ENCODE measurements around the gene USP20.

USP20 gene

DNA sequence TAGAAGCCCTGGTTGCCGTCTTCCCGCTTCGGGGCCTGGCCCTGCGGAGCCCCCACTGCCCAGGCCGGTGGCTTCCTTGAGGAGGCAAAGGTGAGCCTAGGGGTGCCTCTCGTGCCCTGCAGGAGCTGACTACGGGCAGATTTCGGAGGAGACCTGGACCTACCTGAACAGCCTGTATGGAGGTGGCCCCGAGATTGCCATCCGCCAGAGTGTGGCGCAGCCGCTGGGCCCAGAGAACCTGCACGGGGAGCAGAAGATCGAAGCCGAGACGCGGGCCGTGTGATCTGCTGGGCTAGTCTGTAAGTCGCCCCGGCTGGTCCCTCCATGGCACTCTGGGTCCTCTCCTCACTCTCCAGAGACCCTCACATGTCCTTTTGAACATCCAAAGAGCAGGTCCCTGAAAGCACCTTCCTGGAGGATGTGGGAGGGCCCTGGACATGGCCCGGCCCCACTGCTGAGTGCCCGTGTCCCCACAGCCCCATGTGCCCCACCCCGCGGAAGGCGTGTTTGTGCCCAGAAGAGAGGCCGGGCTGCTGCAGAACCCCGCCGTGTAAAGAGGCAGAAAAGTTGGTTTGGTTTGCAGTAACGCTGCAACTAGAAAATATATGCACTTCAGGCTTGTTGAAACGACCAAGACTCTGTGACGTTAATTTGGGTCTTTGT is 44.9 kb downstream of the USP20 start:
- TF ChIP-seq CTCF (IDR thresholded peaks at IDR 0.05; ENCODE audit: poor library complexity, severe bottlenecking), result no peak
- DNase-seq (ENCODE audit: low spot score) (no peak), ATAC-seq (ENCODE audit: low read depth) (no peak)
- no peak overlapping the region for H3K4me3 ChIP-seq (ENCODE audit: severe bottlenecking)
- no peak overlapping the region for H3K27ac ChIP-seq (ENCODE audit: poor library complexity, severe bottlenecking)
- H3K9me3 ChIP-seq (ENCODE audit: severe bottlenecking), result no peaks in the 10 kb centered on the region
- H3K27me3 ChIP-seq (ENCODE audit: insufficient read depth, poor library complexity, severe bottlenecking), result no peaks in the 10 kb centered on the region
- H3K4me1 ChIP-seq (ENCODE audit: insufficient read depth, poor library complexity, severe bottlenecking), result peaks cover 10% of the 10 kb centered on the region
- no peaks in the 10 kb centered on the region for H3K36me3 ChIP-seq (ENCODE audit: low read depth)

- no peak for TF ChIP-seq CTCF (IDR thresholded peaks at IDR 0.05; ENCODE audit: poor library complexity, severe bottlenecking)
- ATAC-seq (ENCODE audit: low read depth) (no peak), DNase-seq (ENCODE audit: low spot score) (no peak)
- Histone ChIP-seq H3K36me3 (ENCODE audit: low read depth) (no peaks in the 10 kb centered on the region), H3K27ac (ENCODE audit: poor library complexity, severe bottlenecking) (no peak overlapping the region), H3K27me3 (ENCODE audit: insufficient read depth, poor library complexity, severe bottlenecking) (no peaks in the 10 kb centered on the region), H3K4me3 (ENCODE audit: severe bottlenecking) (no peak overlapping the region), H3K9me3 (ENCODE audit: severe bottlenecking) (no peaks in the 10 kb centered on the region), H3K4me1 (ENCODE audit: insufficient read depth, poor library complexity, severe bottlenecking) (peaks cover 10% of the 10 kb centered on the region)
Observed at GRCh38 chr9:129880654-129881546, 45.6 kb downstream of the USP20 start.

DNA sequence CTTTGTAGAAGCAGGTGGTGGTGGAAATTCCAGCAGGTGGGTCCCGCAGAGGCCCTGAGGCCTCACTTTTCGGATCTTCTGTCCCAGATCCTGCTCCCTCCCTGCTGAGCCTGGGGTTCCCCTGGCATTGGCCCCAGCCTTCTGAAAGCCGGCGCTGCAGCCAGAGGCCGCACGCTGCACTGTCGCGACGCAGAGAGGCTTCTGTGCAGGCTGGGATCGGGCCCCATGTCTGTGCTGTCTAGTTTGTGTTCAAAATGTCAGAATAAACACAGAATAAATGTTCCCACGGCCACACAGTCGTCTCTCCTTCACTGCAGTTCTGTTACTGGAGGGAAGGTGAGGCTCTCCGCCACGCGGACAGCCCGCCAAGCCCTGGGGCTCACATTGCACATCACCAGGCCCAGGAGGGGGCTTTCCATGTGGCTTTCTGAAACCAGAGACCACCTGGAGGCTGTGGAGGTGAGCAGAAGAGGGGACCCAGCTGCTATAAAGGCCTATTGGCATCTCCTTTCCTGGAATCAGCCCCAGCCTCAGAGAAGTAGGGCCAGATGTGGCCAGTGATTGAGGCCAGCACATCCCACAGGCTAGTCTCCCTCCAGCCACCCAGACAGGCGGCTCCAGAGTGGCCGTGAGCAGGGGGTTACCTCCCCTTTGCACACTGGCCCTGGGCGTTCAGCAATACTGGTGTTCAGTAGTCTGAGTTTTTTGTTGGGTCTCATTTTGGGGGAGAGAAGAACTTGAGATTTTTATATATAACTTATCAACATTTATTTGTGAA is 46.5 kb downstream of the USP20 start:
- DNase-seq (ENCODE audit: low spot score) (no peak), ATAC-seq (ENCODE audit: low read depth) (no peak)
- TF ChIP-seq CTCF (IDR thresholded peaks at IDR 0.05; ENCODE audit: poor library complexity, severe bottlenecking), result no peak
- peaks cover 10% of the 10 kb centered on the region for H3K4me1 ChIP-seq (ENCODE audit: insufficient read depth, poor library complexity, severe bottlenecking)
- no peak overlapping the region for H3K4me3 ChIP-seq (ENCODE audit: severe bottlenecking)
- H3K9me3 ChIP-seq (ENCODE audit: severe bottlenecking), result no peaks in the 10 kb centered on the region
- H3K27me3 ChIP-seq (ENCODE audit: insufficient read depth, poor library complexity, severe bottlenecking), result no peaks in the 10 kb centered on the region
- no peaks in the 10 kb centered on the region for H3K36me3 ChIP-seq (ENCODE audit: low read depth)
- H3K27ac ChIP-seq (ENCODE audit: poor library complexity, severe bottlenecking), result no peak overlapping the region

DNA sequence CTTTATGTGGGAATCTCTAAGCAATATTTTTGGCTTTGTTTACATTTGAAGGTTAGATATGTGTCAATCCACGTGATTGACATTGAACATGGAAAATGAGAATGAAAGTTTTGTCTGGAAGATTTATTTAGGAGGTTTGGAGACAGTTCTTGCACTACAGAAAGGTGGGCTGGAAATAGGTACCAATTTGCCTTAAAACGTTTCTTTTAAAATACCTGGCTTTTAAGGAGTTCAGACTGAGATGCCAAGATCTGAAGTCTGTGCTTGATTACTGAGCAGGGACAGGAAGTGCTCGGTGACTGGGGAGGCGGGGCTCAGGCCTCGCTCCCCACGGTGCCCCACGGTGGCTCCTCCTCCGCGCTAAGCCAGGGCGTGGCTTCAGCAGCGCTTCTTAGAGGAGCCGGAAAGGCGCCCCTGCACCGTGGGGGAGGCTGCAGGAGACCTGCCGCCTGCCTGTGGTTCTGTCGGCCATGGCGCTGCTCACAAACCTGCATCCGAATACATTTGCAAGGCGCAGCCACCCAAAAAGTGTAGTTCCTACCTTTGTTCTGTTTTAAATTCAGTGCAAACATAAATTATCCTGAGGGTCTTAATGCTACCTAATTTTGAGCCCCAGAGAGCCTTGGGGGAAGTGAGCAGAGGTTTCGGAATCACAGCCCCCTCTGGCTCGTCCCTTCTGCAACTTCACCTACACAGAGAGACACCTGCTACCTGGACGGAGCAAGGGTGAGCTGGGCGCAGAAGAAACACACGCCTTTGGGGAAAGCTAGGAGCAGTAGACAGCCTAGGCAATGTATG is 49.2 kb downstream of the USP20 start:
- no peak overlapping the region for H3K4me3 ChIP-seq (ENCODE audit: severe bottlenecking)
- no peak for TF ChIP-seq CTCF (IDR thresholded peaks at IDR 0.05; ENCODE audit: poor library complexity, severe bottlenecking)
- DNase-seq (ENCODE audit: low spot score) (peak; percentile 87), ATAC-seq (ENCODE audit: low read depth) (peak; percentile 85)
- H3K27ac ChIP-seq (ENCODE audit: poor library complexity, severe bottlenecking), result peak overlapping the region; percentile 39
- H3K4me1 ChIP-seq (ENCODE audit: insufficient read depth, poor library complexity, severe bottlenecking), result peaks cover 10% of the 10 kb centered on the region
- no peaks in the 10 kb centered on the region for H3K9me3 ChIP-seq (ENCODE audit: severe bottlenecking)
- H3K36me3 ChIP-seq (ENCODE audit: low read depth), result no peaks in the 10 kb centered on the region
- no peaks in the 10 kb centered on the region for H3K27me3 ChIP-seq (ENCODE audit: insufficient read depth, poor library complexity, severe bottlenecking)
